ENCODE data around the gene EIF2A.
A peak's percentile ranks its signal among the peaks of the same experiment; 100 is the strongest.

The EIF2A gene

GRCh38 chr3:150544041-150544440 lies 2.5 kb upstream of the EIF2A start:
- Histone ChIP-seq H3K27me3 (ENCODE audit: low read length) (no peaks in the 10 kb centered on the region), H3K9me2 (replicated peaks; ENCODE audit: insufficient read depth, low read length) (no peaks in the 10 kb centered on the region), H3K4me3 (ENCODE audit: insufficient read depth, low read length, poor library complexity, severe bottlenecking) (no peak overlapping the region), H3F3A (ENCODE audit: insufficient read depth) (peaks cover 14% of the 10 kb centered on the region), H3K36me3 (ENCODE audit: low read length) (peaks cover 27% of the 10 kb centered on the region), H3K9me3 (ENCODE audit: insufficient read depth, low read length) (no peaks in the 10 kb centered on the region), H3K79me2 (ENCODE audit: insufficient read depth, low read length) (peaks cover 55% of the 10 kb centered on the region), H4K20me1 (ENCODE audit: low read depth, low read length) (peaks cover 14% of the 10 kb centered on the region; the same call in 1 of the 2 replicates), H3K4me2 (ENCODE audit: low read depth, low read length, poor library complexity, severe bottlenecking) (peak overlapping the region; percentile 90), H3K9ac (ENCODE audit: low read length) (peak overlapping the region; percentile 97; the same call in 1 of the 2 replicates), H2AFZ (ENCODE audit: low read depth, low read length, severe bottlenecking) (no peak overlapping the region), H3K27ac (ENCODE audit: low read depth, low read length) (no peak overlapping the region)
- TF ChIP-seq EZH2phosphoT487 (conservative IDR thresholded peaks at IDR 0.05; ENCODE audit: low read length), result no peak
- TF ChIP-seq, protein P1, sequence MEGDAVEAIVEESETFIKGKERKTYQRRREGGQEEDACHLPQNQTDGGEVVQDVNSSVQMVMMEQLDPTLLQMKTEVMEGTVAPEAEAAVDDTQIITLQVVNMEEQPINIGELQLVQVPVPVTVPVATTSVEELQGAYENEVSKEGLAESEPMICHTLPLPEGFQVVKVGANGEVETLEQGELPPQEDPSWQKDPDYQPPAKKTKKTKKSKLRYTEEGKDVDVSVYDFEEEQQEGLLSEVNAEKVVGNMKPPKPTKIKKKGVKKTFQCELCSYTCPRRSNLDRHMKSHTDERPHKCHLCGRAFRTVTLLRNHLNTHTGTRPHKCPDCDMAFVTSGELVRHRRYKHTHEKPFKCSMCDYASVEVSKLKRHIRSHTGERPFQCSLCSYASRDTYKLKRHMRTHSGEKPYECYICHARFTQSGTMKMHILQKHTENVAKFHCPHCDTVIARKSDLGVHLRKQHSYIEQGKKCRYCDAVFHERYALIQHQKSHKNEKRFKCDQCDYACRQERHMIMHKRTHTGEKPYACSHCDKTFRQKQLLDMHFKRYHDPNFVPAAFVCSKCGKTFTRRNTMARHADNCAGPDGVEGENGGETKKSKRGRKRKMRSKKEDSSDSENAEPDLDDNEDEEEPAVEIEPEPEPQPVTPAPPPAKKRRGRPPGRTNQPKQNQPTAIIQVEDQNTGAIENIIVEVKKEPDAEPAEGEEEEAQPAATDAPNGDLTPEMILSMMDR (IDR thresholded peaks at IDR 0.05; ENCODE audit: insufficient read depth, low read length, poor library complexity, severe bottlenecking), result no peak

DNA sequence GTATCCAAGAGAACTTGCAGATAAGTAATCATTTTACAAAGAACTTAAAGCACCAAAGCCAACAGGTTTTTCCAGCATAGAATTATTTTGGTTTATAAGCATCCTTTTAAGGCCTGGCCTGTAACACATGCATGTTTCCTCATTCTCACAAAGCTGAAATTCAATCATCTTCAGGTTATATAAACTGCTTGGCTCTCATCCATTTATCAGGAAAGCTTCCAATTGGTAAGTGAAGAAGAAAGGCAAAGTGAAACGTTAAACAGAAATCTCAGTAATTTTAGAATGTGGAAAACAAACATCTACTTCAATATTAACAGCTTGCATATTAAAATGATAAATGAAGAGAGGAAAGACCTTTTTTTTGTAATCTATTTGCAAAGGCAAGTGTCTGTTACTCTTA lies 1.9 kb upstream of the EIF2A start:
- H3K79me2 ChIP-seq (ENCODE audit: insufficient read depth, low read length), result peaks cover 62% of the 10 kb centered on the region
- H3K36me3 ChIP-seq (ENCODE audit: low read length), result peaks cover 27% of the 10 kb centered on the region
- H3K9ac ChIP-seq (ENCODE audit: low read length), result peak overlapping the region; percentile 97
- H3K9me3 ChIP-seq (ENCODE audit: insufficient read depth, low read length), result no peaks in the 10 kb centered on the region
- H3K9me2 ChIP-seq (replicated peaks; ENCODE audit: insufficient read depth, low read length), result no peaks in the 10 kb centered on the region
- H3F3A ChIP-seq (ENCODE audit: insufficient read depth), result peaks cover 9% of the 10 kb centered on the region
- no peak overlapping the region for H3K27ac ChIP-seq (ENCODE audit: low read depth, low read length)
- no peaks in the 10 kb centered on the region for H3K27me3 ChIP-seq (ENCODE audit: low read length)
- peak overlapping the region; percentile 94 for H3K4me3 ChIP-seq (ENCODE audit: insufficient read depth, low read length, poor library complexity, severe bottlenecking)
- no peak overlapping the region for H2AFZ ChIP-seq (ENCODE audit: low read depth, low read length, severe bottlenecking)
- H4K20me1 ChIP-seq (ENCODE audit: low read depth, low read length), result peaks cover 14% of the 10 kb centered on the region; the same call in 1 of the 2 replicates
- peak overlapping the region; percentile 90 for H3K4me2 ChIP-seq (ENCODE audit: low read depth, low read length, poor library complexity, severe bottlenecking)
- TF ChIP-seq EZH2phosphoT487 (conservative IDR thresholded peaks at IDR 0.05; ENCODE audit: low read length), result no peak

DNA sequence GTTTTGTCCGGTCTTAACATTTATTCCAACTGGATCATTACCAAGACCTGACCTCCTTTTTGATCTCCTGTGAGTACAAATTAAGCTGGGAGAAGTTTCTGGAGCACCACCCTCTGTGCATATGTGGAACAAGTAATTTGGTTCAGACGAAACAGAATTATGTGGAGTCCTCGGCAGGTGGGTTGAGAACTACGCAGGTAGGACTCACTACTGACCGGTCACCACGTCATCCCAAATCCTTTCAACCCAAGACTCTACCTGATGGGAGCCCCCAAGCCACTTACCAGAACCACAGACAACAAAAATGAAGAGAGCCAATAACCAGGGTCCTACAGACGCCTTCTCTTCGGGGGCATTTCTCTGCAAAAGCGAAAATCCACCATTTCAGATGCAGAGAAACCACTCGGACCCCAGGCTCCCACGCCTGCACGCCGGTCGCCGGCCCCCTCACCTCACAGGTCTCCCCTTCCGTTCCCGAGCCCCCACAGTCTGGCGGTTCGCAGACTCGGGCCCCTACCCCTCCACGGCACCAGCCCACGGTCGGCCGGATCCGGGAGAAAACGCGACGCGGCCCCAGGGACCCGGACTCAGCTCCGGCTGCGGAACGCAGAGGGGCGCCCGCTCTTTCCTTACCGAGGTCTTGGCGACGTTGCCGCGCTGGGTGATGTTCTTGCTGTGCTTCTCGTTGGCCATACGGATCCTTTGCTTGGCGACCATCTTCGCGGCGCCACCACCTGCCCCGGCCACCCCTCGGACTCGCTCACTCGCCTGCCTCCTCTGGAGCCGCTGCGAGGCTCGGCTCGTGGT lies 965 bp upstream of the EIF2A start:
- Histone ChIP-seq H3K27ac (ENCODE audit: low read depth, low read length) (peak overlapping the region; percentile 80), H3K27me3 (ENCODE audit: low read length) (no peaks in the 10 kb centered on the region), H4K20me1 (ENCODE audit: low read depth, low read length) (peaks cover 14% of the 10 kb centered on the region; the same call in 1 of the 2 replicates), H3K36me3 (ENCODE audit: low read length) (peaks cover 27% of the 10 kb centered on the region), H3K9me2 (replicated peaks; ENCODE audit: insufficient read depth, low read length) (no peaks in the 10 kb centered on the region), H3F3A (ENCODE audit: insufficient read depth) (peaks cover 4% of the 10 kb centered on the region; the same call in 1 of the 2 replicates), H3K4me3 (ENCODE audit: insufficient read depth, low read length, poor library complexity, severe bottlenecking) (peak overlapping the region; percentile 94), H3K79me2 (ENCODE audit: insufficient read depth, low read length) (peaks cover 71% of the 10 kb centered on the region), H3K4me2 (ENCODE audit: low read depth, low read length, poor library complexity, severe bottlenecking) (peak overlapping the region; percentile 90), H3K9ac (ENCODE audit: low read length) (peak overlapping the region; percentile 97), H3K9me3 (ENCODE audit: insufficient read depth, low read length) (no peaks in the 10 kb centered on the region), H2AFZ (ENCODE audit: low read depth, low read length, severe bottlenecking) (peak overlapping the region; percentile 59)
- TF ChIP-seq, protein P1 (IDR thresholded peaks at IDR 0.05; ENCODE audit: insufficient read depth, low read length, poor library complexity, severe bottlenecking), result no peak
- TF ChIP-seq EZH2phosphoT487 (conservative IDR thresholded peaks at IDR 0.05; ENCODE audit: low read length), result no peak
